NCI-H1930 (cell line): ENCODE measurements around the gene TWF2.
A peak's percentile ranks its signal among the peaks of the same experiment; 100 is the strongest.
"Not testable (repeated sequence)": the region's sequence is repeated elsewhere in the genome, so short reads cannot be mapped to it uniquely, and the experiment has no call there.

Experiments used
- DNase-seq, 2 experiments: peaks; one replicate each; lab custom pipeline; 2025; lab: John Stamatoyannopoulos, UW

TWF2 gene

DNA sequence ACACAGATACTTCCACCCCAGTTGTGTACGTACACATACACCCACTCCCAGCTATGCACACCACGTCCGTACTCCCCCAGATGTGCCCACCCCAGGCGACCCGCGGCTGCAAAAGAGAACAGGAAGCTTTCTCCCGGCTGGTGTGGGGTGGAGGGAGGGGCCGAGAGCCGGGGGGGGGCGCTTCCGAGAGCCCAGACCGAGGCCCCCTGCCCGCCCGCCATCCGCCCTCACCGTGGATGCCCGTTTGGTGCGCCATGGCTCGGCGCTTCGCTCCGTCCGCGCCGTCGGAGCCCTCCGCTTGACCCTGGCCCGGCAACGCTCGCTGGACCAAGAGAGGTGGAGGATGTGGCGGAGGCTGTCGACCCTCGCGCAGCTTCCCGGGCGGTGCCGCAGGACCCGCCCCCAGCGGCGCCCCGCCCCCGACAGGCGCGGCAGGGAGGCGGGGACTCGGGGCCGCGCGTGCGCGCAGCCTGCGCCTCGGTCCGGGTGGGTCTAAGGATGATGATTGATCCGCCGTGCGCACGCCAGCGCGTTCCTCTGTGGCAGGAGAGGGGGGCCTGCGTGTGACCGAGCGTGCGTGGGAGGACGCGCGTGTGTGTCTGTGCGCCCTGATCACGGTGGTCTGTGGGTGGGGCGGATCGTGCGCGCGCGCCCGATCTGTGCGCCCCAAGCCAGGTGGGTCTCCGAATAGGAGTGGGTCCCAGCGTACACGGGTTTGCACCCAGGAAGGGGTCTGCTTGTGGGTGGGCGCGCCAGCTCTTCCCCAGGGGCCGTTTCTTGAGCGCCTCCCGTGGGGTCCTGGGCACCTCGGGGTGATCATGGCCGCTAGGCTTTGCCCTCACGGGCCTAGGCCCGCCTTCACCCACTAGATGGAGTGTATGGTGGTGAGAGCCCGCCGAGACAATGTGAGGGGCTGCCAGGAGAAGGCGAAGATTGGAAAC is at the start of gene TWF2:
TSS of gene TWF2 (minus strand) at position 398 of the 941 bp plus-strand sequence. CDS start at position 256, 142 bp downstream.
- DNase-seq = peak; percentile 49 to 71

DNA sequence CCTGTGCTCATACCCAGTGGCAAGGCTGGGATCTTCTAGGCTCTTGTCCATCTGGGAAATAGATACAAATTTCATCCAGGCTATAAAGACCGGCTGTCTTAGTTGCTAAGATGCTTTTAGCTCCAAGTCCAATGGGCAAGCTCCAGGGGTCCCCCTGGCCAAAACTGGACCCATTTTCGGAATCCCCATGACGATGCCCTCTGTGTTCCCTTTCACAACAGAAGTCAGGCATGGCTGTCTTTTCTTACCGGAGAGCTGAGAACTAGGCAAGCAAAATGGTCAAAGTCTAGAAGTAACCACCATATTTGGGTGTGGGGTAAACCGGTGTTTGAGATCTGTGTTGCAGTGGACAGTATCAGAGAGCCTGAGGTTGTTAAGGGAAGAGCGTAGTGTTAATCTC is 49.7 kb upstream of the TWF2 start:
- no peak for DNase-seq

DNA sequence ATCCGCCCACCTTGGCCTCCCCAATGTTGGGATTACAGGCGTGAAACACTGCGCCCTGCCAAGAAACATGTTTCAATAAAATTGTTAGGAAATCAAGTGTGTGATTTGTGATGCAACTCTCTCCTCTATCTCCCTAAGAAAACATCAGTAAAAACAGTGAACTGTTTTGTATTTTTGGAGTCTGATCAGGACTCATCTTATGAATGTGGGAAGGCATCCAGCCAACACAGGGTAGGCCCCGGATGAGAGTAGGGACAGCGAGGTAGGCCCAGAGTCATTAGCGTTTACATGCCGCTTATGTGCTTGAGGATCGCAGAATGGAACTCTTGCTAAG is 47.8 kb upstream of the TWF2 start:
- DNase-seq = no peak

DNA sequence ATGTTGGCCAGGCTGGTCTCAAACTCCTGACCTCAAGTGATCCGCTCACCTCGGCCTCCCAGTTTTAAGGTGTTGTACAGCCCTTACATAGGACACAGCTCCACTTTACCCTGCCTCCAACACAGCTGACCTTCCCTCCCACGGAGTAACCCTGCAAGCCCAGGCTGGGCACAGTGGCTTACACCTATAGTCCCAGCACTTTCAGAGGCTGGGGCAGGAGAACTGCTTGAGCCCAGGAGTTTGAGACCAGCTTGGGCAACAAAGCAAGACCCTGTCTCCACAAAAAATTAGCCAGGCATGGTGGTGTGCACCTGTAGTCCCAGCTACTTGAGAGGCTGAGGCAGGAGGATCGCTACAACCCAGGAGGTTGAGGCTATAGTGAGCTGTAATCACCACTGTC is 45.1 kb upstream of the TWF2 start:
- DNase-seq = not testable (repeated sequence)

DNA sequence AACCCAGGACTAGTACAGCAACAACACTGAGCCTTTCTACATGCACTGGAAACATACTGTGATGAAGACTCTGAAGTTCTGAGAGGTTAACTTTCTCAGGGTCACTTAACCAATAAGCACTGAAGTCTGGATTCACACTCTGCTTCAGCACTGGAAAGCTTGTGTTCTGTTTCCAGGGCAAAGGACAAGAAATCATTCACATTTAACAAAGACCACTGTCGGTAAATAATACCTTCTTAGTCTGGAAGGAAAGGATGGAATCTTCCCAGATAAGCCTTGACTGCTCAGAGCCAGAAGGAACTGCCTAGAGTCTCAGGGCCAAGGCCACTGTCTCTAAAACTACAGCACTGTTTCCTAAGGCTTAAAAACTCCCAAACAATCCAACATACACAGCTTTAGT is 44.3 kb upstream of the TWF2 start:
- DNase-seq = no peak

DNA sequence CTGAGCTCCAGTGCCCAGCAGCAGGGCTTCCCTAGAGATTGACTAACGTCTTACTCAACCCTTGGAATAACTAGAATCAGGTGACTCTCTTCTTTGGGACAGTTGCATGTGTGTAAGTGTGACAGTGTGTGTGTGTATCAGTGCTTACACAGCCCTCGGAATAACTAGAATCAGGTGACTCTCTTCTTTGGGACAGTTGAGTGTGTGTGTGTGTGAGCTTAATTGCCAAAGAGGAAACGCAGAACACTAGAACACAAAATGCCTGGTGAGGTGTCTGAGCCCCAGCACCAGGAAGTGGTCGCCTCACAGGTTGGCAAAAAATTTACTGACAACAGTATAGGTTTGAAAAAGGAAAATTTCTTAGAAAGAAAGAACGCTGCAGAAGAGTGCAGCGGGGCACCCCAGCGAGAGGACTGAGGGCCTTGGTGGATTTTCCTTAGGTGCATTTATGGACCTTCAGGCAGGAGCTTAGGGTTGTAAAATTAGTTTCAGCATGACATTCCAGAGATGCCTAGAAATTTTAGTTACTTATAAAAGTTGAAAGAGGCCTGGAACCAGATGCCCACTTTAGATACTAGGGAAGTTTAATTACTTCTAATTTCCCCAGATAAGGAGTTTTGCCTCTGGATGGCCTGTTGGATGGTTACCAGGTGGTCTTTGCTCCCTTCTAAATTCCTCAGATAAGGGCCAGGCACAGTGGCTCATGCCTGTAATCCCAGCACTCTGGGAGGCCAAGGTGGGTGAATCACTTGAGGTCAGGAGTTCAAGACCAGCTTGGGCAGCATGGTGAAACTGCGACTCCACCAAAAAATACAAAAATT is 43.2 kb upstream of the TWF2 start:
- no peak for DNase-seq

DNA sequence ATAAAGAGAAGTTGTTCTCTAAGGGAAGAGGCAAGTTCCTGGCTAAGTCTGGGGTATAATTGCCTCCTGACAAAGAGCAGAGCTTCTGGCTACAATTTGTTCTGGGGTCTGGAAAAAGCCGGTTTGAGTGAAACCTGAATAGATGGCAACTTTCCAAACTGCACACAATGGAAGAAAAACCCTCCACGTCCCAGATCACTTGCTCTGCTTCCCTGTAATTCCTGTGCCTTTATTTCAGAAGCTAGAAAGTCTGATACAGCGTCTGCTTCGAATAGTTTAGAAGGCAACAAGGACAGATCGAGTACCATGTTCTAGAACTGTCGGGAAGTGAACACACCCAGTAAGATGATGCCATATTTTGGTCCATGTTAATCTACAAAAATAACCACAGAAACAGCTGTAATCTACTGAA is 41.1 kb upstream of the TWF2 start:
- DNase-seq = peak in 1 of 2 experiments; percentile 4

DNA sequence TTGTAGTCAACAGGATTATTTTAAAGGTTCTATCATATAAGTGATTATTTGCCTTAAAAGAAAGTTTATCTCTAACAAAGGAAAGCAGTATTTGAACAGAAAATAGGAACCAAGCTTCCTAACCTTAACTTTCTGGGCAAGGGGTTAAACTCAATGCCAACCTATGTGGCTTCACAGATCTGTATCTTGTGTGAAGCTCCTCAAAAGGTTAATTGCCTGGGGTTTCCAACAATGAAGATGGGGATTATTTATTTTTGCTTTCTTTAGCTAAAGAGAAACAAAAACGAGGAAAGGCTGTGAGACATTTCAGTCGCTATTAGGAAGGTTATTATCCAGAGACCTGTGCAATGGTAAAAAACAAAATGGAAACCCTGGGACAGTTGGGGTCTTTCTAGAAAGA is 40.6 kb upstream of the TWF2 start:
- no peak for DNase-seq

DNA sequence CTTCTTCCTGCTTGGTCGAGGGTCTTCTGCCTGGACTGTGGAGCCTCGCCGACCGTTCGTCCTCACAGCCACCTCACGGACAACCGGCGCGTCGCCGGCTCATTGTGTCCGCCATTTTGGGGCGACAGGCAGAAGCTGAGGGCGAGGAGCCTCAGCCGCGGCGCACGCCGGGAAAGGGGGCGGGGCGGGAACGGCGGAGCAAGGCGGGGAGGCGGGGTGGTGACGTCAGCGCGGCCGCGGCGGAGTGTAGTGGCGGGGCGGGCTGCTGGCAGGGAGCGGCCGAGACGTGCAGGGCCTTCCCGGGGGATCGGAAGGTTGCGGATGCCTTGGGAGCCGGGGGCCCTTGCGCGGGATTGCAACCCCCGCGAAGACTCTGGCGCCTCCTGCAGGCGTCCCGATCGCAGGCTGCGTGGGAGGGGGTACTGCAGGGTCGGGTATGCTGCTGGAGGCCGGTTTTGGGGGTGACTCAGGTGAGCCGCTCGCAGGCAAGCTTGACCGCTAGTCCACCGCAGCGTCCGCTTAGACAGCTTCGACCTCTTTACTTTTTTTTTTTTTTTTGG is 39.6 kb upstream of the TWF2 start, which contains the start of gene WDR82:
TSS of gene WDR82 (minus strand) at position 140 of the 560 bp plus-strand sequence. CDS start 288 bp downstream, outside the sequence.
- peak; percentile 69 to 87 for DNase-seq

DNA sequence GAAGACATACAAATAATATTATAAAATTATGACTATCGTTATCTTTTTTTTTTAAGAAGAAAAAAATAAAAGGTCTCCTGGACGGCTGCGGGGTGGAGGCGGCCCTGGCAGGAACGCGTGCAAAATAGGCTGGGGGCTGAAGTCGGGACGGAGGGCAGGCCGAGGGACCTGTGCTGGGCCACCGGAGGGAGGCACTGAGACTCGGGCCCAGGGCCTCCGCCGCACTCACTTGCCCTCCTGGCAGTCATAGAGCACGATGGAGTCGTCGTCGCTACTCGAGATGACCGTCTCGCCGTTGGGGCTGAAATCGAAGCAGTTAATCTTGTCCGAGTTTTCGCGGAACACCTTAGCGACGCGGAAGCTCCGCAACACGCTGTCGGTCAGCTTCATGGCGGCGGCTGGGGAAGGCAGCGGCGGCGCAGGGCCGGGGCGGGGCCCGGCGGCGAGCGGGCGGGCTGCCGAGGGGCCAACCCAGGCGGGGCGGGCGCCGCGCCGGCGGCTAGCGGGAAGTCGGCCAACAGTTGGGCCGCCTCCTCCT is 39.1 kb upstream of the TWF2 start:
- peak in 1 of 2 experiments; percentile 49 for DNase-seq

DNA sequence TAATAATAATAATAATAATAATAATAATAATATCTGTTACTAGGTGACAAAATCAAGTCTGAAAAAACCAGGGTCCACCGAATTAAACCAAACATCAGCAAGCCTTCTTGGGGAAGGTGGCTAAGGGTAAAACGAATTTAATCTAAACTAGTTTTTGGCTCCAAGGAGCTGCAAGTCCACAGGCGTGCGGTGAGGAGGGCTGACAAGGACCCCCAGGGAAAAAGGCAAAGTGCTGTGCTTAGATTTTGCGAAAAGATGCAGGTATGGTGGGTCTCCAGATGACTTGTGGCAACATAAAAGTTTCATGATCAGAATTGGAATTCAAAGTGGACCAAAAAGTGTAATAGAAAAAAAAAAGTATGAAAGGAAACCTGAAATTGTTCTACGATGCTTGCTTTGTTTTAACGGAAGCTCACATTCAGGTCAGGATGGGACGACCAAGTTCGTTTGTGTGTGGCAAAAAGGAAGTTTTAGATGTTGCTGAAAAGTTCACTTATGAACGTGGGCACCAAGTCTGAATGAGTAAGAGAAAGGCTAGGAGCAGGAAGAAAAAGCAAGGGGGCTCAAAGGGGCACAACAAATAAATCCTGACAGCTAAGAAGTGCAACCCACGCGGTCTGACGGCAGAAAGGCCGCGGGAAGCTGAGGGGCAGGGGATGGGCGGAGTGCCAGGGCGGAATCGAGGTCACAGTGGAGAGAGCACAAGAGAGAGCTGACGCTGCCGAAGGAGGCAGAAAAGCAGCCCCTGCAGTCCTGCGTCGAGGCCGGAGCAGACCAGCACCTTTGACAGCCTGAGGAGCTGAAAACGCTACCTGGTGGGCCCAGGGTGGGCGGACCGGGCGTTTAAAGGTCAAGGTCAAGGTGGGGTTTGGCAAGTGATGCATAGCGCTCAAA is 38.4 kb upstream of the TWF2 start:
- DNase-seq = no peak

DNA sequence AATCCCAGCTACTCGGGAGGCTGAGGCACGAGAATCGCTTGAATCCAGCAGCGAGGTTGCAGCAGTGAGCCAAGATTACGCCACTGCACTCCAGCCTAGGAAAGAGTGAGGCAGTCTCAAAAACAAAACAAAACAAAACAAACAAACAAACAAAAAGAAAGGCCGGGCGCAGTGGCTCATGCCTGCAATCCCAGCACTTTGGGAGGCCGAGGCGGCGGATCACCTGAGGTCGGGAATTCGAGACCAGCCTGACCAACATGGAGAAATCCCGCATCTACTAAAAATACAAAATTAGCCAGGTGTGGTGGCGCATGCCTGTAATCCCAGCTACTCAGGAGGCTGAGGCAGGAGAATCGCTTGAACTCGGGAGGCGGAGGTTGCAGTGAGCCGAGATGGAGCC is 35.8 kb upstream of the TWF2 start:
- DNase-seq = not testable (repeated sequence)

DNA sequence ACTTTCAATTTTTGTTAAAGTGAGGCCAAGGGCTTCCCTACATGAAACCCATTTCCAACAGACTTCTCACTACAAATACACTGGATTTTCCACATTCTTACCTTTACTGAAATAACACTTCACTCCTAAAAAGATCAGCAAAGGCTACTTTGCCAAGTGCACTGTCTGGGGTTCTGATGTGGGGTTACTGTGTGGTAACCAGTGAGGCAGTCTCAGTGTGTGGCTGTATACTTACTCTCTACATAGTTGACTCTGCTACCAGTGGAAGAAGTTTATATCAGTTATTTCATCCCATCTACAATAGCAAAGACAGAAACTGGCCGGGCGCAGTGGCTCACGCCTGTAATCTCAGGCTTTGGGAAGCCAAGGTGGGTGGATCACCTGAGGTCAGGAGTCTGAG is 33.9 kb upstream of the TWF2 start:
- no peak for DNase-seq

DNA sequence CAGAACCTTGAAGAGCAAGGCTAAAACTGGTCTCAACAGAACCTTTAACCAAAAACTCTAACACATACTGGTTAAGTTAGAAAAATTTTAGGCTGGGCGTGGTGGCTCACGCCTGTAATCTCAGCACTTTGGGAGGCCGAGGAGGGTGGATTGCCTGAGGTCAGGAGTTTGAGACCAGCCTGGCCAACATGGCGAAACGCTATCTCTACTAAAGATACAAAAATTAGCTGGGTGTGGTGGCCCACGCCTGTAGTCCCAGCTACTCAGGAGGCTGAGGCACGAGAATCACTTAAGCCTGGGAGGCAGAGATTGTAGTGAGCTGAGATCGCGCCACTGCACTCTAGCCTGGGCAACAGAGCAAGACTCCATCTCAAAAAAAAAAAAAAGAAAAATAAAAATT is 33.2 kb upstream of the TWF2 start:
- not testable (repeated sequence) for DNase-seq

DNA sequence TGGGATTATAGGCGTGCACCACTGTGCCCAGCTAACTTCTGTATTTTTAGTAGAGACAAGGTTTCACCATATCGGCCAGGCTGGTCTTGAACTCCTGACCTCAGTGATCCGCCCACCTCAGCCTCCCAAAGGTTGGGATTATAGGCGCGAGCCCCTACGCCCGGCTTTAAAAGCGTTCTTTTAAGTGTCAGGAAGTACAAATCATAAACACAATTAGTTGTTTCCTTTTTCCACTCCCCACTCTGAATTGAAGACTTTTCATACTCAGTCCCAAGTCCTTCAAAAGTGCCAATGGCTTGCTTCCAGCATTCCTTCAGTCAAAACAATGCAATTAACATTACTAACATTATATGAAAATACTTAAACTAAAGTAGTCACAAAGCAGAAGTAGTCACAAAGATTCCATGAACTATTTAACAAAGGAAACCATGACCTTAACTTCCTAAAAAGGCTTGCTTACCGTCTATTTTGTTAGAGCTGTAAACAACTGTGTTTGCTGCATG is 31.3 kb upstream of the TWF2 start:
- no peak for DNase-seq

DNA sequence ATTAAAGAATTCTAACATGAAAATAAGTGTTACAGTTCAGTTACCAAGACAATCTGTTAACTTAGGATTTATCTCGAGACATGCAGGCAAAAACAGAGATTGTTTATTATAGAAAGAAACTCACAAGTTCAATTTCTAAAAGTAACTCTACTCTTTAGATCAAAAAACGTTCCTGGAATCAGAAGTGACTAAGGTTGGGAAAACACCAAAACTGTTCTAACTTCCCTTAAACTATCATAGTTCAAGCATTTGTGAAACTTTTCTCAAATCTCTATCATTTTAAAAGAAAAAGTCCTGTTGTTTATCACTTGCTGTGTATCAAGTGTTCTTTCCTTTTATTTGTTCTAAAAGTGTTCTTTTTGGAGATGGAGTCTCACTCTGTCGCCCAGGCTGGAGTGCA is 30.8 kb upstream of the TWF2 start:
- DNase-seq = no peak

DNA sequence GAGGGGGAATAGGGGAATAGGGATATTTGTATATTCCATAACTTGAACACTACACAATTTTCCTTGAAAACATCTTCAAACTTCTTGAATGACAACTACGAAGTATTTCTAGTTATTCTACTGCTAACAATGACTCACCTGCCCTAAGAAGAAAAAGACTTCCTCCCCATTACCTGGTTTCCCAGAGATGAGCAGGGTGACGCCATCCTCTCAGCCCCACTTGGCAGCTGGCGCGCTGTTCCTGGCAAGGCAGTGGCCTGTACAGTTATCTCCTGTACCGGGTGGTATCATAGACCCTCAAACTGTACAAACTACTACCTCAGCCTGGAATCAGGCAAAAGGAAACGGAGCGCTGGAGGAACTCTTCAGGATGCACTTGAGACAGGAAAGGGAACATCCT is 29.1 kb upstream of the TWF2 start:
- no peak for DNase-seq

DNA sequence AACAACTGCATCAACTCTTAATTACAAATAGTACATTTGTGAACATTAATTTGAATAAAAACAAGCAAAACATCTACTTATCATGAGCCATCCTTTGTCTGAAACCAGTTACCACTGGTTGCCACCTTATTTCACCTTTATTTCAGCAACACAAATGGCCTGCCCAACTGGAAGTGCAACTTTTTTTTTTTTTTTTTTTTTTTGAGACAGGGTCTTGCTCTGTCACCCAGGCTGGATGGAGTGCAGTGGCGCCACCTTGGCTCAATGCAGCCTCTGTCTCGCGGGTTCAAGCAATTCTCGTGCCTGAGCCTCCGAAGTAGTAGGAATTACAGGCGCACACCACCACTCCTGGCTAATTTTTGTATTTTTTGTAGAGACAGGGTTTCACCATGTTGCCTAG is 26.4 kb upstream of the TWF2 start:
- no peak for DNase-seq

DNA sequence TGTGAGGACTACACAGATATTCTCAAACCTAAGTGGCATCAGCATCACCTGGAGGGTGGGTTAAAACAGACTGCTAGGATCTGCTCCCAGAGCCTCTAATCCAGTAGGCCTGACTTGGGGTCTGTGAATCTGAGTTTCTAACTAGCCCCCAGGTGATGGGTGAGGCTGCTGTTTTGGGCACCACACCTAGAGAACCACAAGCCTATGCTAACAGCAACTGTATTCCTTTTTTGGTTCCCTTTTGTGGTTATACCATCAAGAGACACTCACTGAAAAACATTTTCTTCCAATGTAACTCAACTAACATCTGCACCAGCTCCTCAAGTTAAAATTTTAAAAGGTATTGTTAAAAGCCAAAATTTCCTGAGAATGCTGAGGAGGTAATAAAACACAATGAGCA is 23.5 kb upstream of the TWF2 start:
- no peak for DNase-seq

DNA sequence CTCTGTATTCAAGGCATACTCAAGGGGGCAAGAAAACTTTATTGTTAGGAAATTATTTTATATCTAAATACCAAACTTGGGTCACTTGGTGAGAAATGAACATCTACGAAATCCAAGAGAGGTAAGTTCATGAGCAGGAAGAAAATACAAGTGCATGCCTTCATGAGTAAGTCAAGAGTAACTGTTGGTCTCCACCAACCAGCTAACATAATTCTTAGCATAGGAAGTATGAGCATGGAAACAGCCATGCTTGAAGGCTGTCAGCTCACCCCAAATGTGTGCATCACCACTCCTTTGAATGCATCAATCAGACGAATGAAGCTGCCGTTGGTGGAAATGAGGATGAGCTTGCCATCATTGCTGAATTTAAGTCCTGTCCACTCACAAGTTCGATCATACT is 20.5 kb upstream of the TWF2 start:
- no peak for DNase-seq

DNA sequence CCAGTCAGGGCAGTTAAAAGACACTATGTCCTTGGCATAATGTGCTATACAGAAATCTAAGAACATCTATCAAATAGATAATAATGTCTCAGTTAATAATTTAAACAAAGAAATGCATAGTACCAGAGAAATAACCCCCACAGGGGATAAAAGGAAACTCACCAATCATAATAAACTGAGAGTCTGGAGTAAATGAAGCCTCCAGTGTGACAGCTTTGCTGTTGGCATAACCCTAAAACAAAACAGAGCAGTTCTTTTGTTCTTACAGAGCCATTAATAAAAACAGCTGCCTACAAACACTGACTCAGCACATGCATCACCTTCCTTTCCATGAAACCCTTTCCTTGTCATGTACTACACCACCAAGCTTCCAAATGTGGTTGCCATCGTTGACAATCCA is 20.1 kb upstream of the TWF2 start:
- DNase-seq = no peak
